ACC112 (cell line): ENCODE results near the gene ELMO2.

ENCODE experiments used
- H2AFZ ChIP-seq: fragments of 200-600 bp; sonication (generic); one replicate; pipeline ENCODE4 v1.6.0; 2017; ENCODE audit warnings: antibody characterized with exemption, low read length; ENCODE audit not compliant: unreplicated experiment
- H3K27ac ChIP-seq: fragments of 200-600 bp; sonication (generic); 2 replicates; pipeline ENCODE4 v1.5.1; 2014; ENCODE audit warnings: low read depth, mild to moderate bottlenecking, antibody characterized with exemption, low read length, moderate library complexity
- H3K27me3 ChIP-seq: fragments of 200-600 bp; sonication (generic); 2 replicates; pipeline ENCODE4 v1.6.1; 2014; ENCODE audit warnings: mild to moderate bottlenecking, antibody characterized with exemption, low read length, moderate library complexity, mixed read lengths; ENCODE audit not compliant: insufficient read depth
- H3K36me3 ChIP-seq: fragments of 200-600 bp; sonication (generic); 2 replicates; pipeline ENCODE4 v1.6.1; 2016; ENCODE audit warnings: mild to moderate bottlenecking, antibody characterized with exemption, low read length, moderate library complexity, mixed read lengths; ENCODE audit not compliant: insufficient read depth
- H3K4me1 ChIP-seq: fragments of 200-600 bp; sonication (generic); one replicate; pipeline ENCODE4 v1.6.1; 2016; ENCODE audit warnings: low read length, mixed read lengths; ENCODE audit not compliant: insufficient read depth, unreplicated experiment, control insufficient read depth
- H3K4me3 ChIP-seq: fragments of 200-600 bp; sonication (generic); 2 replicates; pipeline ENCODE4 v1.5.1; 2014; ENCODE audit warnings: mild to moderate bottlenecking, low read depth, low read length
- H3K79me2 ChIP-seq: fragments of 200-600 bp; sonication (generic); one replicate; pipeline ENCODE4 v1.6.0; 2016; ENCODE audit warnings: low read length; ENCODE audit not compliant: control insufficient read depth, unreplicated experiment, insufficient read depth

ELMO2 gene

DNA sequence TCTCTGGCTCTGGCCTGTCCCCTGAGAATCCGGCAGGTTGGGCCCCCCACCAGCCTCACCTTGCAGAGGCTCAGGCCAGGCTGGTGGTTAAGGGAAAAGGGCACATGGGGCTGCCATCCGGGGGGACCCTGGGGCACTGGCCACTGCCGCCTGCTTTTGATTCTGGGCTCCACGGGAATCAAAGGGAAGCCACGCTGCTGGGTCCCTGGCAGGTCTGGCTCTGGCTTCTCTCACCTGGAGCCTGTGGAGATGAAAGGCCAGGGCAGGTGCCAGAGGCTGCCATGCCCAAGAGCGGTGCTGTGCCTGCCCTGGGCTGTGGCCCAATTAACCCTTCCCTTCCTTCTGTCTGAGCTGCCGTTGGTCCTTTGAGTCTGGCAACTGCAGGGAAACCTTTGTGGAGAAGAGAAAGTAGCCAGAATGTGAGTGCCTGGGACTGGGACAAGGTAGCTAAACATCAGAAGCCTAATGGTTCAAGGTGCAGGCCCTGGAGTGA, 88.7 kb downstream of the ELMO2 start:
- Histone ChIP-seq H2AFZ (no peak overlapping the region), H3K4me1 (no peaks in the 10 kb centered on the region), H3K27ac (no peak overlapping the region), H3K36me3 (no peaks in the 10 kb centered on the region), H3K79me2 (no peaks in the 10 kb centered on the region), H3K4me3 (no peak overlapping the region), H3K27me3 (peaks cover 92% of the 10 kb centered on the region)

DNA sequence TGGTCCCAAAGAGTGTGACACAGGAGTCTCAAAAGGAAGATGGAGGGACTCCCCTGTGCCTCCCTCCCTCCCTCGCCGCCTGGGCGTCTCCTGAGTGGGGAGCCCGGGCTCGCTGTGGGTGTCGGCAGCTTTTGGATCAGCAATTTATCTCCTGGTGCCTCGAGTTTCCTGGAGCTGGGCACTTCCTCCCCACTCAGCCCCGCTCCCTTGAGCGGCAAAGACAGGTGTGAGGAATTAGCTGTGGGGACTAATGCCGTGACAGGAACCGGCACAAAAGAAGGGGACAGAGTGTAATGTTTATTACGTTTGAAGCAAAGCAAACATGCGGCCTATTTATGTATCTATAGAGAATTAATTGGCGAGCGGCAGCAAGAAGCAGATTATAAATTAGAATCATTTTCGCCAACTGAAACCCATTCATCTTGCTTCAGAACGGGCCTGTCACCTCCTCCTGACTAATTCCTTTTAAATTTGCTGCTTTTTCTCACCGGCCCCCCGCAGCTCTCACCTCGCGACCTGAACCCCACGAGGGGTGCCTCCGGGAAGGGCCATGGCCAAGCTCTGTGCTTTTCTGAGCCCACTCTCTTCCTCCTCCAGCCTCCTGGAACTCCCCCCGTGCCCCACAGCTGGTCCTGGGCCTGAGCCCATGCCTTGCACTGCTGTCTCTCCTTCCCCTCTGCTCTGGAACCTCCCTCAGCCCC, 89.3 kb downstream of the ELMO2 start:
- no peak overlapping the region for H2AFZ ChIP-seq
- H3K4me3 ChIP-seq, result no peak overlapping the region
- H3K79me2 ChIP-seq, result no peaks in the 10 kb centered on the region
- H3K27me3 ChIP-seq, result peaks cover 92% of the 10 kb centered on the region
- no peaks in the 10 kb centered on the region for H3K36me3 ChIP-seq
- no peaks in the 10 kb centered on the region for H3K4me1 ChIP-seq
- no peak overlapping the region for H3K27ac ChIP-seq
